Suprapubic skin (tissue), 4 donors: ENCODE data around the gene SVOP.

ENCODE experiments used
- CTCF ChIP-seq, 2 donors: fragments of 200-600 bp in 1 of 2; fragments of 450-650 bp in 1 of 2; sonication (generic) in 1 of 2; IDR thresholded peaks; one replicate each; pipeline ENCODE4 v1.5.1; 2016 to 2019; ENCODE audit warnings: antibody characterized with exemption in 2 of 2, mild to moderate bottlenecking in 1 of 2, moderate library complexity in 1 of 2
- EP300 ChIP-seq: sonication (generic); formaldehyde crosslinking; IDR thresholded peaks from one replicate; pipeline ENCODE4 v1.6.1; 2017; ENCODE audit warnings: antibody characterized with exemption
- POLR2A ChIP-seq, 2 donors: fragments of 450-650 bp; IDR thresholded peaks; one replicate each; pipeline ENCODE4 v1.6.1; 2017; ENCODE audit warnings: antibody characterized with exemption in 2 of 2, mild to moderate bottlenecking in 2 of 2, moderate library complexity in 2 of 2
- POLR2AphosphoS5 ChIP-seq, 3 donors: sonication (generic); formaldehyde crosslinking; IDR thresholded peaks; one replicate each; pipeline ENCODE4 v1.6.1; 2017; ENCODE audit warnings: antibody characterized with exemption in 3 of 3

DNA sequence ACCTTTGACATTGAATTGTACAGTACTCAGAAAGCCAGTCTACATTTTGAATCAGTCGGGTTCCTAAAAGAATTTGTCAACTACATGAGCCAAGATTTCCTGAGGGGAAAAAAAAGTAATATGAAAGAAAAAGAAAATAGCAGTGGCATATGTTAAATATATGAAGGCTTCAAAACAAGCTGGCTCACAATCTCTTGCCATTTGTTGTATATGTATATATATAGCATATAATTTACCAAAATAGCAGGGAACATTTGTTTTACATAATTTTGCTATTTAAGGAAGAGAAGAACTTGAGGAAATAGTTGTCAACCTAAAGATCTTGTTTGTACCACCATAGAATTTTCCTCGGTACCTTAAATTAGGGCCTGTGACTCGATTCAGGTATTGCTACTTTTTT, 16.9 kb downstream of the SVOP start:
- TF ChIP-seq CTCF (IDR thresholded peaks at IDR 0.05) (no peak), EP300 (no peak), POLR2A (IDR thresholded peaks at IDR 0.05) (no peak), POLR2AphosphoS5 (IDR thresholded peaks at IDR 0.05) (no peak)
